ENCODE data around the gene CRKL. TPM values are rescaled to one million over a fixed set of nuclear protein-coding genes. Genes with fewer than 3 reads are reported as not detected.

The CRKL gene
- total RNA-seq, 1 experiment from 2014 or later = 82.7 TPM

GRCh38 chr22:20998411-20999336, 81.5 kb downstream of the CRKL start:
- ChIA-PET CTCF (interaction anchor here (1.0 kb wide), 1 partner anchor 17 kb away, joined by 3 read pairs; the partner anchor contains the start of gene LZTR1), POLR2A (no interaction called here)
- Histone ChIP-seq H3K9me3 (no peaks in the 10 kb centered on the region), H3K4me3 (ENCODE audit: low read depth, low read length) (no peak overlapping the region), H3K4me1 (peaks cover 9% of the 10 kb centered on the region), H3K27me3 (replicated peaks; ENCODE audit: control insufficient read depth, insufficient read depth, low read length) (no peaks in the 10 kb centered on the region), H3K36me3 (ENCODE audit: control insufficient read depth, insufficient read depth, low read length) (no peaks in the 10 kb centered on the region; the same call in 1 of the 2 replicates)
- H3K9me3 Mint-ChIP-seq (ENCODE audit: unreplicated experiment) = no peaks in the 10 kb centered on the region
- intact Hi-C loops (cut with micrococcal nuclease; ENCODE audit: unreplicated experiment) = no loop called here
- peaks cover 10% of the 10 kb centered on the region for H3K4me1 Mint-ChIP-seq (ENCODE audit: low read depth, unreplicated experiment)
- no peak overlapping the region for H3K4me3 Mint-ChIP-seq (ENCODE audit: unreplicated experiment)
- H3K36me3 Mint-ChIP-seq (ENCODE audit: insufficient read depth, unreplicated experiment) = peaks cover 61% of the 10 kb centered on the region
- H3K27me3 Mint-ChIP-seq (ENCODE audit: insufficient read depth, unreplicated experiment) = no peaks in the 10 kb centered on the region
- no peak for TF ChIP-seq CTCF (IDR thresholded peaks at IDR 0.05; ENCODE audit: insufficient read depth in 1 of 2, low read depth in 1 of 2, low read length in 1 of 2, severe bottlenecking in 1 of 2, unreplicated experiment in 1 of 2)
- DNase-seq = no peak
- no TSS peak for BruUV-seq (replicated peaks)
- no peak overlapping the region for H3K27ac Mint-ChIP-seq (ENCODE audit: unreplicated experiment)

GRCh38 chr22:20999350-21000206, 82.4 kb downstream of the CRKL start:
- intact Hi-C loops (cut with micrococcal nuclease; ENCODE audit: unreplicated experiment) = loop anchor here (2.0 kb wide), 1 partner anchor 43 kb away; no protein-coding TSS in a partner anchor
- ChIA-PET POLR2A (no interaction called here), CTCF (interaction anchor here (1.6 kb wide), 1 partner anchor 17 kb away, joined by 3 read pairs; the partner anchor contains the start of gene LZTR1)
- H3K9me3 ChIP-seq = no peaks in the 10 kb centered on the region
- peaks cover 10% of the 10 kb centered on the region for H3K4me1 Mint-ChIP-seq (ENCODE audit: low read depth, unreplicated experiment)
- peaks cover 59% of the 10 kb centered on the region for H3K36me3 Mint-ChIP-seq (ENCODE audit: insufficient read depth, unreplicated experiment)
- peak overlapping the region; percentile 98 for H3K4me3 Mint-ChIP-seq (ENCODE audit: unreplicated experiment)
- no peak for DNase-seq
- H3K4me3 ChIP-seq (ENCODE audit: low read depth, low read length) = no peak overlapping the region
- no peaks in the 10 kb centered on the region; the same call in 1 of the 2 replicates for H3K36me3 ChIP-seq (ENCODE audit: control insufficient read depth, insufficient read depth, low read length)
- no peaks in the 10 kb centered on the region for H3K9me3 Mint-ChIP-seq (ENCODE audit: unreplicated experiment)
- H3K27me3 Mint-ChIP-seq (ENCODE audit: insufficient read depth, unreplicated experiment) = no peaks in the 10 kb centered on the region
- H3K4me1 ChIP-seq = peaks cover 9% of the 10 kb centered on the region
- H3K27me3 ChIP-seq (replicated peaks; ENCODE audit: control insufficient read depth, insufficient read depth, low read length) = no peaks in the 10 kb centered on the region
- H3K27ac Mint-ChIP-seq (ENCODE audit: unreplicated experiment) = peak overlapping the region; percentile 72
- BruUV-seq (replicated peaks) = no TSS peak
- no peak for TF ChIP-seq CTCF (IDR thresholded peaks at IDR 0.05; ENCODE audit: insufficient read depth in 1 of 2, low read depth in 1 of 2, low read length in 1 of 2, severe bottlenecking in 1 of 2, unreplicated experiment in 1 of 2)
